IPS DF 4.7 (cell line): ENCODE measurements around the gene EPRS1.
"Not testable (repeated sequence)": the region's sequence is repeated elsewhere in the genome, so short reads cannot be mapped to it uniquely, and the experiment has no call there.

Experiments
- DNase-seq: peaks from one replicate; pipeline ENCODE4 v3.0.0-alpha.2; 2013; ENCODE audit warnings: low spot score; ENCODE audit errors: extremely low read depth

Gene EPRS1

DNA sequence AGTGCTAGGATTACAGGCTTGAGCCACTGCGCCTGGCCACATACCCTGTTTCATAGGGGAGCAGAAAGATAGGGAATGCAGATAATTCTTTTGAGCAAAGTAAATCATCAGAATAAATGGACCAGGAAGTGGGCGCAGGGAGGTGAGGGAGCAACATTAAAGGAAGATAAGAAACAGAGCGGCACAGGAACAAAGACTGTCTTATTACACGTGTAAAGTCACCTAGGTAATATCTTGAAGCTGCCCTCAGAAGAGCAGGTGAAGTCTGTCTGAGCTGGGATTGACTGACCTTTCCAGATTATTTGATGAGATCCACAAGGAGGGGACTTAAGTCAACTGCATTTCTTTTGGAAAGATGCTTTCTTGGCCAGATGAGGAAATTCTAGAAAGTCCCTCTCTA lies 7.7 kb downstream of the EPRS1 start:
- DNase-seq = no peak

DNA sequence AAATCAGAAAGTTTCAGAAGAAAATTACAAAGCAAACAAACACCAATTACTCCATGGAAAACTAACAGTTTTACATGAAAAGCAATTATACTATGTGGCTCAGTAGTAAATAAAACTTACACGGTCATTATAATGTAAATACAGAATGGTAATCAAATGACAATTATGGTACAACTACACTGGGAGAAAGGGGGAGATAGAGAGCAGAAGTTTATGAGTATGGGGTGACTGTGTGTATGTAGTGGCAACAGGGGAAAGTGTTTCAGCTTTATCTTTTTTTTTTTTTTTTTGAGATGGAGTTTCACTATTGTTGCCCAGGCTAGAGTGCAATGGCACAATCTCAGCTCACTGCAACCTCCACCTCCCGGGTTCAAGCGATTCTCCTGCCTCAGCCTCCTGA lies 8.5 kb downstream of the EPRS1 start:
- not testable (repeated sequence) for DNase-seq

DNA sequence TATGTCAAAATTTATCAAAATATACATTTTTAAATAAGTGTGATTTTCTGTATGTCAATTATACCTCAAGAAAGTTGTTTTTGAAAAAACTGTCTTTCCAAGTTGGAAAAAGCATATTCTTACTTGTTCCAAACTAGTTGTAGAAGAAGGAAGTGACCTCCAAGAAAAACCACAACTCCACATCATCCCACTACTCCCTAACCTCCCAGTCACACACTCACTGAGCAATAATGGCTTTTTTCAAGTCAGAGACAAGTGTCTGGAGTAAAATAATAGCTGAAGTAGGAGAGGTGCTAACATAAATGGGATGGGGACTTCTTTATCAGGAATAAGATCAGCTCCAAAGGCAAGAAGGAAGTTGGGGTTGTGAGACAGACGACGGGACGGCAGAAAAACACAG lies 13.4 kb downstream of the EPRS1 start:
- DNase-seq = no peak

DNA sequence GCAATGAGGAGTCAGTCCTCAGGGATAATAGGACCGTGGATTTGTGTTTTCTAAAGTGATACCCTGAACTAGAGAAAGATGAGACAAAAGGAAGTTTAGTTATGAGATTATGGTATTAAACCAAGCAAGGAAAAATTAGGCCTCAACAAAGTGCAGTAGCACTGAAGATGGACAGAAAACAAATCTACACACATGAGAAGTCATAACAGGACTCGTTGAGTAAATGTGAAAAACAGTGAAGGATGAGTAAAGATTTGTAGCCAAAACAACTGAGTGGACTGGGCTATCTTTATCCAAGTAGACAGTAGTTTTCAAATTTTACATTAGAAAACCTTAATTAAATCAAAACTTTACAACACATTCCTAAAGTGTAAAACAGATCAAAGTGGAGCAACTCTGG lies 15.0 kb downstream of the EPRS1 start:
- no peak for DNase-seq

DNA sequence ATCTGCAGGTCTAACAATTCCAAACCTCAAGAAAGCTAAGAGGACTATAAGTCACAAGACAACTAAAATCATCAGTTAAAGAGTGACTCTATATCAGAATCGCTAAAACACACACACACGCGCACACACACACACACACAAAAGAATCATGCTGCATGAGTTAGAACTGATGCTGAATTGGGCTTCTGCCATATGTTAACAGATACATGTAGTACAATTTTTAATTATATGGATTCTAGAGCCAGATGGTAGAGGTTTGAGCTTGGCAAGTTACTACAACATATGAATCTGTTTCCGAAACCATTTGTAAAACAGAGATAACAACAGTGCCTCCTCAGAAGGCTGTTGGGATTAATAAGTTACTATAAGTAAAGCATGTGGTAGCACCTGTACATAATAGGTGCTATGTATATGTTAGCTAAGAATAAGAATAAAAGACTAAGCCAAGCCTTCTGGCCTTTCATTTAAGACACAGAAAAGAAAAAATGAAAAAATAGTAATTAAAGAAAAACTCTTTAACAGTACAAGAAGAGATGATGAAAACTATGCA lies 17.9 kb downstream of the EPRS1 start:
- DNase-seq = no peak

DNA sequence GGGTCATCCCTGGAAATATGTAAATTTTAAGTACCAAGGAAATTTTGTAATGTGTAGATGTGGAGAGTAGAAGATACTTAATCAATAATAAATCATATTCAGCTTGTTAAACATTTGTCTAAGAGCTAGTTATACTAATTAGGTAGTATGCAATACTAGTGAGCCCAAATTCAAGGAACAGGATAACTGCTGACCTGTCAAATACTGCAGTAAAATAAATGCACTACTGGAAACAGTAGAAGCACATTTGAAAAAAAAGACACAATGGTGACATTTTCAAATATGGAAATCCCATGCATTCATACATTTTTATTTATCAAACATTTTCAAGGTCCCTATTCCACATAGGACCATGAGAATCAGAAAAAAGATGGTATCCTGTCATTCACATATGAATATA lies 27.2 kb downstream of the EPRS1 start:
- no peak for DNase-seq

DNA sequence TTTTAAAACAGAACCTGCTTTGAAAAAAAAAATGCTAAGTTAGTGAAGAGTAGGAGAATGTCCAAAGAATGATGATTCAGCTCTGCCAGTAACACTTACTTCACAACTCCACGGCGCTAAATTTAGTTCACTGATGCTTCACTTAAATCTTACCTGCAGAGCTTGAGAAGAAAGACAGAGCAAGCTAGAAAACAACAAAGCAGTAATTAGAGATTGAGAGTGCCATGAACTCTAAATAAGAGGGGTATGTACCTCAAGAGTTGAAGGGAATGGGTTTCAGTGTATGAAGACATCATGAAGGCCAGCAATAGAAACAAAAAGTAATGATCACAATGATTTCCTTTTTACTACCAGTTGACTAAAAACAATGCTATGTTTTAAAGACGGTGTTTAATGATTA lies 32.8 kb downstream of the EPRS1 start:
- DNase-seq = no peak

DNA sequence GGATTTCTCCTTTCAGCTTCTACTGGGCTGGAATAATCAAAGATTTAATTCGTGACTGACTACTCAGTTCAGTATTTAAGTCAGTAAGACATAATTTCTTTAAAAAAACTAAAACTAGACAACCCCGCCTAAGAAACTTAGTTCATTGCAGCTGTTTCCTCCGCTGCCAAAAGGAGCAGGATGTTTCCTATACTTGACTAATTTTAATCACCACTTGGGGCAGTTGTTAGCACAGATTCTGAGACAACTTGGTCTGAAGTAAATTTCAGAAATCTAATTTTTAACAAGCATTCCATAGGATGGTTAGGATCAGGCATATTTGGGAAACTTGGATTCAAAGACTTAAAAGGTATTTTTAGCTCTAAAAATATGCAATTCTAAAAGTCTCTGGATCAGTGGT lies 34.0 kb downstream of the EPRS1 start:
- no peak for DNase-seq

DNA sequence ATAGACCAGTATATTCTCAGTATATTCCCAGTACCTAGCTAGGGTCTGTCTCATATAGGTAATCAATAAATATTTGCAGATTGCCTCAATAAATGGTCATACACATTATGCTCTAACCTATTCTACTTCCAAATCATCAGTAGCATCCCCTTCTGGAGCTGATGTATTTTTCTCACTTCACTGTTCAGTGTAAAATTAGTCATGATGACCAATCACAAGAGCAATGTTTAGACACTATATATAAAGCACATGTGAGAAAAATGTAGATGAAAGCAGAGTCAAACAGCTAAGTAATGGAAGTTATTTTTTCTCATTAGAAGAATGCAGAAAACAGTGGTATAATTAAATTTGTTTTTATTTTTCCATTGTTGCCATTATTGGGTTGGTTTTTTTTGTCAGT lies 34.7 kb downstream of the EPRS1 start:
- no peak for DNase-seq

DNA sequence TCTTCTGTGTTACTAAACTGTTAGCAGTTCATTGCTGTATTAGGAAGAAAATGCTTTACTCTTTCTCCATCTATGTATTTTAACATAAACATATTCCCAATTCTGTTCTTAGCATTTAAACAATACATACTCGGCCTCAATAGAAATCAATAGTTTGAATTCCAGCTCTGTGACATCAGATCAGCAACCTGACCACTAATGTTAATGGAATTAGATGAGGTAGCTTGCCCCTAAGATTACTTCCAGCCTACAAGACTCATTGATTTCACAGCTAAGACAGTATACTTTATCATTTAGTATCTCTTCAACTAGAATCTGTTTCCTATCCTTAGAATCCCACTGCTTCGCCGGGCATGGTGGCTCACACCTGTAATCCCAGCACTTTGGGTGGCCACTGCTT lies 38.9 kb downstream of the EPRS1 start:
- no peak for DNase-seq

DNA sequence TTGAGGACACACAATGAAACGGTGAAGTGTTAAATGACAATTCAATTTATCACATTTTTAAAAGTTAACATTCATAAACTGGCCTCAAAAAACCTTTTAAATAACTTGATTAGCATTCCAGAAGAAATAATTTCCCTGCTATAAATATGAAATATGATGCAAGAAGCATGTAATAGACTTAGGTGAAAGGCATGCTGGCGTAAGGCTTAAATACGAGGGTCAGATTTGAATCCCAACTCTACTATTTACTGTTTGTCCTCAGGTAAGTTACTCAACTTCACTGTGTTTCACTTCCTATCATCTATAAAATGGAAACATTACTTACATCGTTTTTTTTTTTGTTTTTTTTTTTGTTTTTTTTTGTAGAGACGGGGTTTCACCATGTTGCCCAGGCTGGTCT lies 40.8 kb downstream of the EPRS1 start:
- no peak for DNase-seq

DNA sequence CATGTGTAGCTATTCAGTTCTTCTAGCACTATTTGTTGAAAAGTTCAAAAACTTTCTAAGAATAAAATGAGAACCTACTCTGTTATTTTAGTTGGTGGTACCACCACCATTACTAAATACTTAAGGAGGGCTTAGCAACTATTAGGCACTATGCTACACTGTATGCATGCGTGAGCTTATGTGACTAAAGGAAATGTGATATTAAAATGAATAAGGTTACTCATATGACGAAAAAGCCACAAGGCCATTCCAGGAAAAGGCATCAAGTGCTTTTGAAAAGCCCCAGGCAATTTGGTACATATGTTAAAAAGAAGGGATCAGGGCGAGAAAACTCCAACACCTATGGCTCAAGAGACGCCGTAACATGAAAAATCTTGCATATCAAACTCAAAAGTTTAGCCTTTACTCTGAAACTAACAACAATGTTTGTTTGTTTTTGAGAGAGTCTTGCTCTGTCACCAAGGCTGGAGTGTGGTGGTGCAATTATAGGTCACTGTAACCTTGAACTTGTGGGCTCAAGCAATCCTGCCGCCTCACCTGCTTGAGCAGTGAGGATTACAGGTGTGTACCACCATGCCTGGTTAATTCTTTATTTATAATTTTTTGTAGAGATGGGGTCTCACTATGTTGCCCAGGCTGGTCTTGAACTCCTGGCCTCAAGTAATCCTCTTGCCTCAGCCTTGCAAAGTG lies 42.5 kb downstream of the EPRS1 start:
- no peak for DNase-seq

DNA sequence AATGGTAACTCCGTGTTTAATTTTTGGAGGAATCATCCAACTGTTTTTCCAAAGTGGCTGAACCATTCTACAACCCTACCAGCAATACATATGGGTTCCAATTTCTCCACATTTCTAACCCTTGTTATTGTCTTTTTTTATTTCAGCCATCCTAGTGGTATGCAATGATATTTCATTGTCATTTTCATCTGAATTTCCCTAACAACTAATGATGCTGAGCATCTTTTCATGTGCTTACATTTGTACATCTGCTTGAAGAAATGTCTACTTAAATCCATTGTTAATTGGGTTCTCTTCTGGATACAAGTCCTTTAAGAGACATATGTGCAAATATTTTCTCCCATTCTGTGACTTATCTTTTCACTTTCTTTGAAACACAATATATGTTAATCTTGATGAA lies 43.3 kb downstream of the EPRS1 start:
- DNase-seq = no peak

DNA sequence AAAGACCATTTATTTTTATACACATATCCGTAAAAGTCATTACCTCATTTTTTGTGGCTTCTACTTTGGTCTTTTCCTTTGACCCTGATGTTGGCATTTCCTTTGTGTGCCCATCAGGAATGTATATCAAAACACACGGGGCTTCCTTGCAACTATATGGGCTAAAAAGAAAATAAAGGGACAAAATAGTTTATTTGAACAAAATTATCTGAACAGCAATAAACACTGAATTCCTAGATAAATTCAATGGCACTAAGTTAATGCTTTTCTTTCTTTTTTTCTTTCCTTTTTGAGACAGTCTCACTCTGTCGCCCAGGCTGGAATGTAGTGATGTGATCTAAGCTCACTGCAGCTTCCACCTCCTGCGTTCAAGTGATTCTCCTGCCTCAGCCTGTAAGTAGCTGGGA lies 45.2 kb downstream of the EPRS1 start:
- DNase-seq = no peak

DNA sequence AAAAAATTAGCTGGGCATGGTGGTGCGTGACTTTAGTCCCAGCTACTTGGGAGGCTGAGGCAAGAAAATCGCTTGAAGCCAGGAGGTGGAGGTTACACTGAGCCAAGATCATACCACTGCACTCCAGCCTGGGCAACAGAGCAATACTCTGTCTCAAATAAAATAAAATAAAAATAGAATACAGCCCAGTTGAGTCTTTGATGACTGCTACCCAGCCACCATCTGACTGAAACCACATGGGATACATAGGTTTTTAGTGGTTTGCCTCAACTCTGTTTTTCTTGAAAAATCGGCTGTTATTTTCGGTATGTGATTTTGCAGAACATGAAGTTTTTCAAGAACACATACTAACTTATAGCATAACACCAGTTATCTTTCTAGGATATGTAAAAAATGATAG lies 46.5 kb downstream of the EPRS1 start:
- no peak for DNase-seq
